GM21447 (cell line): ENCODE results near the gene AAR2.

Experiments used
- ATAC-seq: cut with Tn5 transposase; IDR thresholded peaks from one replicate; pipeline ENCODE4 v1.9.1; 2021; ENCODE audit not compliant: unreplicated experiment

Gene AAR2

GRCh38 chr20:36235892-36236785, at the start of gene AAR2:
TSS of gene AAR2 (plus strand) at chr20:36236478. CDS start at chr20:36239869, 3,391 bp downstream.
- ATAC-seq = no peak

GRCh38 chr20:36193977-36194712, 42.1 kb upstream of the AAR2 start:
- ATAC-seq = no peak

GRCh38 chr20:36196676-36197075, 39.6 kb upstream of the AAR2 start:
- ATAC-seq = no peak

- ATAC-seq = no peak
These were observed 39.0 kb upstream of the AAR2 start for GRCh38 chr20:36197271-36197670.

- no peak for ATAC-seq
These were observed 36.7 kb upstream of the AAR2 start for GRCh38 chr20:36199345-36200257.

GRCh38 chr20:36200451-36200850, 35.8 kb upstream of the AAR2 start:
- ATAC-seq = no peak

- no peak for ATAC-seq
These were observed 35.1 kb upstream of the AAR2 start for GRCh38 chr20:36201198-36201597.

GRCh38 chr20:36202891-36203338, 33.4 kb upstream of the AAR2 start:
- ATAC-seq = no peak

GRCh38 chr20:36203861-36204260, 32.4 kb upstream of the AAR2 start:
- ATAC-seq = no peak

GRCh38 chr20:36205026-36205425, 31.3 kb upstream of the AAR2 start:
- ATAC-seq = no peak

- ATAC-seq = no peak
These were observed 30.2 kb upstream of the AAR2 start for GRCh38 chr20:36206068-36206467.

GRCh38 chr20:36206641-36207040, 29.6 kb upstream of the AAR2 start:
- ATAC-seq = no peak

- no peak for ATAC-seq
These were observed 28.7 kb upstream of the AAR2 start for GRCh38 chr20:36207602-36208001.

GRCh38 chr20:36208257-36208656, 28.0 kb upstream of the AAR2 start:
- ATAC-seq = no peak

- ATAC-seq = no peak
These were observed 25.7 kb upstream of the AAR2 start for GRCh38 chr20:36210436-36211021.

- ATAC-seq = no peak
These were observed 22.9 kb upstream of the AAR2 start for GRCh38 chr20:36213362-36213761.

GRCh38 chr20:36214684-36215256, 21.5 kb upstream of the AAR2 start:
- no peak for ATAC-seq

GRCh38 chr20:36215778-36216177, 20.5 kb upstream of the AAR2 start:
- no peak for ATAC-seq

- ATAC-seq = no peak
These were observed 19.8 kb upstream of the AAR2 start for GRCh38 chr20:36216314-36217025.

- no peak for ATAC-seq
These were observed 19.1 kb upstream of the AAR2 start for GRCh38 chr20:36217226-36217625.
